Muscle of back (tissue), 11 donors: ENCODE results near the gene TINCR. TPM values are rescaled to one million over a fixed set of nuclear protein-coding genes. Genes with fewer than 3 reads are reported as not detected.

Experiments
- DNase-seq, 3 donors: peaks; one replicate each; pipeline versions ENCODE4 v3.0.0 to v3.0.0-alpha.2; 2013
- polyA plus RNA-seq, 10 donors: library from polyadenylated mRNA; unstranded; fragments of 120-200 nt; gene quantifications; one replicate each; pipeline ENCODE4 v1.2.1, GENCODE V29; 2013; ENCODE audit not compliant: insufficient read length in 10 of 10

Gene TINCR
- polyA plus RNA-seq, 10 donors = 0.15 to 4.2 (median 0.44) TPM

DNA sequence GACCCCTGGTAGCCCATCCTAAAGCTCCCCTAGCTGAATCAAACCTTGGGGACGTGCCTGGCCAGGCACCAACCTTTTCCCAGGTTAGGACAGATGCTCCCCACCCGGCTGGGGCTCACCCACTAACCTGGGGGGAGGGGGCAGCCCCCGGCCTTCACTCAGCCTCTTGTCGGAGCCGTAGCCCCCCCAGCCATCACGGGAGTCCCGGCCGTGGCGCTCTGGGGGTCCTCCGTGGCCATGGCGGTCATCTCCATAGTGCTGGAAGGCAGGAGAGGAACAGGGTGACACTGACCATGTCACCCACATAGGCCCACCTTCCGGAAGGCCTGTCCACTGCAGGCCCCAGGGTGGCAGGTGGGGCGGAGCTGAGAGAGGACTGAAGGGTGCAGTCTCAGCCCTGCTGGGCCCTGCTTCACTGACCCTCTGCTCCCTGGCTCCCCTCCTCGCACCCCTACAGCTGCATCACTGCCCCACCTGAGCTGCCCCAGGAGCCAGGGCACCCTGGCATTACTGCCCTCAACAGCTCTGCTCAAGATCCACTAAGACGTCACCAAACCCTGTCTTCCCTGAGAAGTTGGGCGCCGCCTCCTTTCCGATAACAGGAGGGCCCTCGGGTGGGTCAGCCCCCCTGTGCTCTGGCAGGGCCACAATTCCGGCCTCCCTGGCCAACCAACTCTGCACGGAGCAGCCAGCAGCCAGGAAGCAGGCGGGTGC, 22.6 kb upstream of the TINCR start:
- DNase-seq = no peak

GRCh38 chr19:5588906-5589676, 21.3 kb upstream of the TINCR start:
- no peak for DNase-seq

DNA sequence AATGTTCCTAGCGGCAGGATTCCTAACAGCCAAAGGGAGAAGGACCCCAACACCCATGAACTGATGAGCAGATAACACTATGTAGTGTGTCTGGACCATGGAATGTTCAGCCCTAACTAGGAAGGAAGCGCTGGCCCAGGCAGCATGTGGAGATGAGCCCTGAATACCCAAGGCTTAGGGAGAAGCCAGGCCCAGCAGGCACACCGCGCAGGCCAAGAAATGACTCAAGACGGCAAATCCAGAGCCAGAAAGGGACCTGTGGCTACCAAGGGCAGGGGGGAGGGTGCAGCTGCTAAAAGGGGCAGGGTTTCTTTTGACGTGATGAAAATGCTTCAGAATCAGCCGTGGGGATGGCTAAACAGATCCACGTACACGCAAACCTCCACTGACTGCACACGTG, 20.7 kb upstream of the TINCR start:
- DNase-seq = no peak

GRCh38 chr19:5587661-5588060, 19.9 kb upstream of the TINCR start:
- DNase-seq = no peak

- DNase-seq = no peak
Observed at GRCh38 chr19:5587071-5587455, 19.3 kb upstream of the TINCR start.

GRCh38 chr19:5586300-5587070, 18.7 kb upstream of the TINCR start:
- DNase-seq = peak in 1 of 3 donors; percentile 32

GRCh38 chr19:5585461-5586299, 17.9 kb upstream of the TINCR start:
- DNase-seq = peak; percentile 32 to 62 (median 39)

DNA sequence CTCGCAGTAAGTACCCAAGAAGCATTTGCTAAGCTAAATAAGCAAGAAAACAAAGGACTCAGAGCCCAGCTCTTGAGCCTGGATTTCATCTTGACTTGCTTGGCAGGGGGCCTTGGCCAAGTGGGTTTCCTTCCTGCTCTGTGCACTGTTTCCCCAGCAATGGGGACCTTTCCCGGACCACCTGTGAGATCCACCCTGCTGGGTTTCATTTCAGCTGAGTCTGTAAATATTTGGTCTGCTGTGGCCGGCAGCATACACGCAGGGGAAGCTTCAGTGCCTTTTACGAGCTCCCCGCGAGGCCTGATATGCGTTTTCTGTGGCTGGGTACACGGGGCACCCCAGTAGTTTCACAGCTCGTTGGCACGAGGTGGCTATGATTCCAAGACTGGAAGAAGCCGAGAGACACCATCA, 12.4 kb upstream of the TINCR start:
- DNase-seq = peak in 1 of 3 donors; percentile 66

DNA sequence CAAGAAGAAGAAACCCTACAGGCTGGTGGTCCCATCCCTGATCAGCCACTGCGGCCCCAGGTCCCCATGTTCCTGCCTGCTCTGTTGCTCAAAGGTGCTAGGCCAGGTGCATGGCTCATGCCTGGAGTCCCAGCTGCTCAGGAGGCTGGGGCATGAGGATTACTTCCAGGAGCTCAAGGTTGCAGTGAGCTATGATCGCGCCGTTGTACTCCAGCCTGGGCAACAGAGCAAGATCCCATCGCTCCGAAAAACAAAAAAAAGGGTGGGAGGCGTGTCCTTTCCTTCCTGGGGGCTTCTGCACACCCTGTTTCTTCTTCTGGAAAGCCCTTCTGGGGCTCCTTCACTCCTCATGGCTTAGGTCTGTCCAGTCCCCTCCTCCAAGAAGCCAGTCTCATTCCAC, 11.9 kb upstream of the TINCR start:
- DNase-seq = no peak

GRCh38 chr19:5579286-5579685, 11.5 kb upstream of the TINCR start:
- DNase-seq = no peak

DNA sequence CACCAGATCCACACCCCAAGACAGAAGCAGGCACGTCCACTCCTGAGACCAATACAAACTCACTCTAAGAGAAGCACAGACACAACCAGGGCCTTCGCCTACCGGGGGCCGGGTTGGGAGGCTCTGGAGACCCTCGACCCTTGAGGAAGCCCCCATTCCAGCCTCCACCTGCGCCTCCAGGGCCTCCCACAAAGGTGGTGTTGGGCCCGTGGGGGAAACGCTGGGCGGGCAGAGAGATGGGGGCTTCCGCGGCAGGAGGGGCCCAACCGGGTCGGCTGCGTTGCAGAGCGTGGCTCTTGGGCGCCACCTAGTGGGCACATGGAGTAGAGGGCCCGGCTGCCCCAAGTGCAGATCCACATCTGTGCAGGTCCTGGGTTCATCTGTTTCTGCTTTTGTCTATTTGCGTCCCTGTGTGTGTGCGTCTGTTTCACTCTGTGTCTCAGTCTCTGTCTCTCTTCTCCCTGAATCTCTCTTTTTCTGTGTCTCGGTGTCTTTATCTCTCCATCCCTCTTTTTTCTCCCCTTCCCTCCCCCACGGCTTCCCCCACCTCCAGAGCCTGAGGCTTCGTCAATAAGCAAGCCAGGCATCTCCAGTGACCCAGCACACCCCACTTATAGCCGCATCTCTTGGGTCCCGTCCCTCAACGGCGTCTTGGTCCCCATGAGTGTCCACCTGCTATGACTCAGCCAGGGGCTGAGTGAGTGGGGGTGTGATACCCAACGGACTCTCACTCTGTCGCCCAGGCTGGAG, 10.5 kb upstream of the TINCR start:
- peak; percentile 51 to 87 (median 75) for DNase-seq

DNA sequence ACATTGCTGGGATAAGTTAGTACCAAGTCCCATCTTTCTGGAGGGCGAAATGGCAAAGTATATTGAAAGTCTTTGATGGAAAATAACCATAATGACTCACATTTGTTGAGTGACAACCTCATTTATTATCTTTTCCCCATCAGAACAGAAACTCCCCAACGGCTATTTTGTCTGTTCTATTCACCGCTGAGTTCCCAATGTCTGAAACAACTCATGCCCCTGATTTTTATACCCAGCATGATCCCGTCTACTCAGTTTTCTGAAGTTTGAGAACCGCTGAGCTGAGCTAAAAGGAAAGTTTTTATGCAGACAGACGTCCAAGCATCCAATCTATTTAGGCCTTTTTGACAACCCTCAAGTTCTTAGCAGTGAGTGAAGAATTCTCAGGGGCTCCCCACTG, 7.8 kb upstream of the TINCR start:
- no peak for DNase-seq

DNA sequence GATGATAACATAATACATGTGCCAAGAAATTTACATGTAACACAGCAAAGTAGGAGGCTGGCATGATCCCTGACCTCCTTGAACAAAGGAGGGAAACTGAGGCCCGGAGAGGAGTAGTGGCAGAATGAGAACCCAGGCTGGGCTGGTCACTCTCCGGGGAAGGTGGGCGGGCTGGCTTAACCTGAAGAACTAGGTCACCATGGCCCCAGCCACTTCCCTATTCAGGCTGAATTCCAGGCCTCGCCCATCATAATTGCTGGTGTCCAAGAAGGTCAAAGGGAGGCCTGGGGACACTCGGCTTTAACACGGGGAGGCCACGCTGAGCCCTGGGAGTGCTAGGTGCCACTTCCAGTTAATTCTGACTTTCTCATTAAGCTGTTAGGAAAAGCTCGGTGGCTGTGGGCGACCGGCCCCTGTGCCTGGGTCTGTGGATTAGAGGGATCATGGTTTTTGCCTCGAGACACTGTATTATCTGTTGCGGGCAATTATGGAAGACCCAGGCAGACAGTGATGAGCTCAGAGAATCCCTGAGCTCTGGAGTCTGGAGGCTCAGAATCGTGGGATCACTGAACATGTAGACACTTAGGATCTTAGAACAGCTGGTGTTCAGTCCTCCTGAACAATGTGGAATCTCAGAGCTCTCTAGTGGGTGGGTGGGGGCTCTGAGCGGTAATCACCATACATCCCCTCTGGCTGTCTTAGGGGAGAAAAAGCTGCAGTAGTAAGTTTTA, 5.0 kb upstream of the TINCR start:
- no peak for DNase-seq

DNA sequence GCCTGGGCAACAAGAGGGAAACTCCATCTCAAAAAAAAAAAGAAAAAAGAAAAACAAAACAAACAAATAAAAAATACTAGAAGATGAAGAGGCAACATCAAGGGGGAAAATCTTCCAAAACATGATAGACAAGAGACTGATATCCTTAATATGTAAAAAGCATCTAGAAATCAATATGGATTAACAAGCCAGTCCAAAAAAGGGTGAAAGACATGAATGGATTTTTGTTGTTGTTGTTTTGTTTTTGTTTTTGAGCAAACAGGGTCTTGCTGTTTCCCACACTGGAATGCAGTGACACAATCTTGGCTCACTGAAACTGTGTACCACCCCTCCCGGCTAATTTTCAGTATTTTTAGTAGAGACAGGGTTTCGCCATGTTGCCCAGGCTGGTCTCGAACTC, 4.0 kb upstream of the TINCR start:
- DNase-seq = no peak

GRCh38 chr19:5567970-5568407, 236 bp upstream of the TINCR start:
- no peak for DNase-seq

DNA sequence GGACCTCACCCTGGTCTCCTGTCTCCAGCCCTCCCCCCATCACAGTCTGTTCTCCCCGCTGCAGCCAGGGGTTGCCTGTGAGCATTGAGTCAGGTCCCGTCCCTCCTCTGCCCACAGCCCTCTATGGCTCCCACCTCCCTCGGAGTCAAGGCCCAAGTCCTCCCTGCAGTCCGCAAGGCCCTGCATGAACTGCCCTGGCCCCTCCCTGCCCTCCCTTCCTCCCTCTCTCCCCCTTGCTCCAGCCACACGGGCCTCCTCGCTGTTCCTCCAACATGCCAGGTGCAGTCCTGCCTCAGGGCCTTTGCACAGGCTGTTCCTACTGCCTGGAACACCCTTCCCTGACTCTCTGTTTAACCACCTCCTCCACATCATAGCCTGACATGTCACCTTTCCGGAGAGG, 2.8 kb downstream of the TINCR start:
- no peak for DNase-seq

- DNase-seq = no peak
Observed at GRCh38 chr19:5563935-5564612, 3.7 kb downstream of the TINCR start.

DNA sequence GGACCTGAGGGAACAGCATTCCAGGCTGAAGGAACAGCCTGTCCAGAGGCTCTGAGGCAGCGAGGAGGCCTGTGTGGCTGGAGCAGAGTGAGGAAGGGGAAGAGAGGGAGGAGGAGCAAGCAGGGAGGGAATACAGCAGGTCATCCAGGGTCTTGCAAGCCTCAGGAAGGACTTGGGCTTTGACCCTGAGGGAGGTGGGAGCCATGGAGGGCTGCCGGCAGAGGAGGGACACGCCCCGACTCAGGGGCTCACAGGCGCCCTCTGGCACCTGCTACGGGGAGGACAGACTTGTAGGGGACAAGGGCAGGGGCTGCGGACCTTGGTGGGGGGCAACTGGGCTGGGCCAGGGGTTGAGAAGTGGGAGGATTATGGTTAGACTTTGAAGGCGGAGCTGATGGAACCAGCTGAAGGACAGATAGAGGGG, 4.7 kb downstream of the TINCR start:
- no peak for DNase-seq

- DNase-seq = no peak
Observed at GRCh38 chr19:5562280-5562679, 5.5 kb downstream of the TINCR start.

GRCh38 chr19:5561559-5561958, 6.2 kb downstream of the TINCR start:
- no peak for DNase-seq
